Mesendoderm (in vitro differentiated cells): ENCODE results near the gene EIF4G2.

Experiments used
- DNase-seq: peaks from one replicate; pipeline ENCODE4 v3.0.0; 2013
- H2AK5ac ChIP-seq: 2 replicates; pipeline ENCODE4 v1.6.1; 2013; ENCODE audit warnings: low read length, inconsistent platforms
- H2BK120ac ChIP-seq: 2 replicates; pipeline ENCODE4 v1.6.1; 2013; ENCODE audit warnings: low read depth, mild to moderate bottlenecking, low read length, moderate library complexity, mixed read lengths
- H2BK15ac ChIP-seq: replicated peaks from 2 replicates; pipeline ENCODE4 v1.6.1; 2013; ENCODE audit warnings: low read depth, mild to moderate bottlenecking, moderate library complexity
- H2BK5ac ChIP-seq: 2 replicates; pipeline ENCODE4 v1.6.1; 2013; ENCODE audit warnings: low read length, inconsistent platforms
- H3K18ac ChIP-seq: 2 replicates; pipeline ENCODE4 v1.6.1; 2013; ENCODE audit warnings: mild to moderate bottlenecking, low read length, mixed read lengths
- H3K23ac ChIP-seq: one replicate; pipeline ENCODE4 v1.6.1; 2013; ENCODE audit warnings: low read length
- H3K27ac ChIP-seq: 2 replicates; pipeline ENCODE4 v1.5.1; 2013; ENCODE audit warnings: low read depth, mild to moderate bottlenecking, inconsistent platforms, low read length, moderate library complexity
- H3K27me3 ChIP-seq: 2 replicates; pipeline ENCODE4 v1.6.1; 2013; ENCODE audit warnings: low read length, control low read depth, mild to moderate bottlenecking, inconsistent platforms; ENCODE audit not compliant: insufficient read depth, poor library complexity
- H3K36me3 ChIP-seq: 2 replicates; pipeline ENCODE4 v1.6.1; 2013; ENCODE audit warnings: low read length, inconsistent platforms; ENCODE audit not compliant: control insufficient read depth, insufficient read depth
- H3K4ac ChIP-seq: one replicate; pipeline ENCODE4 v1.6.1; 2013; ENCODE audit warnings: low read depth, mild to moderate bottlenecking, low read length, moderate library complexity
- H3K4me1 ChIP-seq: 2 replicates; pipeline ENCODE4 v1.6.1; 2013; ENCODE audit warnings: low read depth, low read length, inconsistent platforms; ENCODE audit not compliant: control insufficient read depth
- H3K4me2 ChIP-seq: 2 replicates; pipeline ENCODE4 v1.6.1; 2013; ENCODE audit warnings: low read length
- H3K4me3 ChIP-seq: 2 replicates; pipeline ENCODE4 v1.5.1; 2013; ENCODE audit warnings: mild to moderate bottlenecking, low read length
- H3K56ac ChIP-seq: one replicate; pipeline ENCODE4 v1.6.1; 2013; ENCODE audit warnings: low read length
- H3K79me1 ChIP-seq: 2 replicates; pipeline ENCODE4 v1.6.1; 2013; ENCODE audit warnings: low read length, inconsistent platforms
- H3K79me2 ChIP-seq: 2 replicates; pipeline ENCODE4 v1.6.1; 2013; ENCODE audit warnings: mild to moderate bottlenecking, low read length; ENCODE audit not compliant: control insufficient read depth, insufficient read depth
- H3K9ac ChIP-seq: 2 replicates; pipeline ENCODE4 v1.6.1; 2013; ENCODE audit warnings: low read length, inconsistent platforms
- H4K5ac ChIP-seq: one replicate; pipeline ENCODE4 v1.6.1; 2013; ENCODE audit warnings: low read length
- H4K8ac ChIP-seq: one replicate; pipeline ENCODE4 v1.6.1; 2013; ENCODE audit warnings: low read depth, mild to moderate bottlenecking, control low read depth, low read length, moderate library complexity
- WGBS: extraction: QIAGEN DNeasy Blood & Tissue Kit; methylation state at CpG from one replicate; pipeline ENCODE4 v1.1.7; 2013; ENCODE audit warnings: low lambda C conversion rate, missing lambda C conversion rate; ENCODE audit not compliant: insufficient coverage; ENCODE audit errors: extremely low coverage; 5-methylcytosine and 5-hydroxymethylcytosine counted together

EIF4G2 gene

DNA sequence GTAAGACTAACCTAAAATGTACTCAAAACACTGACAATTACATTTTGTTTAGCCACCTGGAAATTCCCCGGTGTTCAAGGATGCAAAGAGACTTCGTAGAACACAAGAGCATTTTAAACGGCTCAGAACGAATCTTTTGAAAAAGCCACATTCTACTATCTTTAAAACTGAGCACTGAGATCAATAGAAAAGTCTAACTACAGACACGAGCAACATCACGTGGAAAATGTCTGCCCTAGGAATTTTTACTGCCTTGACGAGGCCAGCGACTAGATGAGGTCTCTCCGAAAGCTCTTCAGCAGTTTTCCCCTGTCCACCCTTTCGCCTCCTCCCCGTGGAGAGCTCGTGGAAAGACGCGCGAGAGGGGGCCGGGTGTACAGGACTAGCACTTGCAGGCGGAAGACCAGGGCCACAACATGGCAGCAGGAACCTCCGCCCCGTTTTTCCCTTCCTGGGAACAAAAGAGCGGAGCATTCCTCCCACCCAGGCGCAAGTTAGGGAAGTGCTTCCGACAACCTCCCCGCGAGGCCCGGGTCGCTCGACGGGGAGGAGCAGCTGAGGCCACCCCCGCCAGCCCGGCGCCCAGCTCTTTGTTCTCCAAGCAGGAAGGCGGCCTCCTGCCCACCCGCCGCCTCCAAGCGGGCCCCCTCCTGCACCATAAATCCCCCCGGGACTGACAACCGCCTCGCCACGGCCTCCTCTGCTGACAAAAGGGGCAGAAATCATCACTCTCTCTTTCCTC is 1.1 kb downstream of the EIF4G2 start:
- H3K4me1 ChIP-seq: no peaks in the 10 kb centered on the region
- peak overlapping the region; percentile 76 for H3K4ac ChIP-seq
- H3K56ac ChIP-seq: peak overlapping the region; percentile 100
- DNase-seq: peak; percentile 58
- no peak overlapping the region for H4K8ac ChIP-seq
- no CpG with 5 or more reads among the region's 39 CpGs for WGBS
- H3K23ac ChIP-seq: peak overlapping the region; percentile 100
- no peak overlapping the region for H4K5ac ChIP-seq
- peaks cover 17% of the 10 kb centered on the region for H3K79me1 ChIP-seq
- H3K27ac ChIP-seq: peak overlapping the region; percentile 85
- peak overlapping the region; percentile 100 for H3K9ac ChIP-seq
- H3K27me3 ChIP-seq: no peaks in the 10 kb centered on the region
- peak overlapping the region; percentile 99 for H2BK5ac ChIP-seq
- peak overlapping the region; percentile 70 for H3K4me2 ChIP-seq
- peak overlapping the region; percentile 0 for H2BK120ac ChIP-seq
- H3K36me3 ChIP-seq: peaks cover 20% of the 10 kb centered on the region
- H2AK5ac ChIP-seq: peak overlapping the region; percentile 85
- peak overlapping the region; percentile 94 for H3K4me3 ChIP-seq
- peaks cover 30% of the 10 kb centered on the region for H3K79me2 ChIP-seq
- no peak overlapping the region for H2BK15ac ChIP-seq
- peak overlapping the region; percentile 64 for H3K18ac ChIP-seq

DNA sequence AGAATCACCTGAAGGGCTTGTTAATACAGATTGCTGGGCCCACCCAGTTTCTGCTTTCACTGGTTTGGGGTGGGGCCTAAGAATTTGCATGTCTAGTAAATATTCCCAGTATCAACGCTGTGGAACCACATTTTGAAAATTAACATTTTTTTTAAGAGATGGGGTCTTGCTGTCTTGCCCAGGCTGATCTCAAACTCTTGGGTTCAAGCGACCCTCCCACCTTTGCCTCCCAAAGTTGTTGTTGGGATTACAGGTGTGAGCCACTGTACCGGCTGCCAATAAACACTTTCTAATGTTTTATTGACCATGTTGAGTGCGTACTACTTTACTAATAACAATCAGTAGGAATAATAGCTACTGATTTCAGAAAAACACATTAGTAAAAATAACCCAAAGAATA is 2.5 kb downstream of the EIF4G2 start:
- Histone ChIP-seq H3K79me2 (peaks cover 30% of the 10 kb centered on the region), H3K79me1 (peaks cover 17% of the 10 kb centered on the region), H3K56ac (no peak overlapping the region), H2BK120ac (no peak overlapping the region), H4K5ac (no peak overlapping the region), H2BK15ac (no peak overlapping the region), H3K4me2 (peak overlapping the region; percentile 7), H3K36me3 (peaks cover 27% of the 10 kb centered on the region), H3K18ac (no peak overlapping the region), H3K9ac (peak overlapping the region; percentile 38), H3K27me3 (no peaks in the 10 kb centered on the region), H3K4me1 (no peaks in the 10 kb centered on the region), H3K27ac (no peak overlapping the region), H3K4ac (no peak overlapping the region), H3K4me3 (no peak overlapping the region), H2AK5ac (no peak overlapping the region), H4K8ac (no peak overlapping the region), H2BK5ac (no peak overlapping the region), H3K23ac (no peak overlapping the region)
- no CpG with 5 or more reads among the region's 4 CpGs for WGBS
- DNase-seq: no peak

DNA sequence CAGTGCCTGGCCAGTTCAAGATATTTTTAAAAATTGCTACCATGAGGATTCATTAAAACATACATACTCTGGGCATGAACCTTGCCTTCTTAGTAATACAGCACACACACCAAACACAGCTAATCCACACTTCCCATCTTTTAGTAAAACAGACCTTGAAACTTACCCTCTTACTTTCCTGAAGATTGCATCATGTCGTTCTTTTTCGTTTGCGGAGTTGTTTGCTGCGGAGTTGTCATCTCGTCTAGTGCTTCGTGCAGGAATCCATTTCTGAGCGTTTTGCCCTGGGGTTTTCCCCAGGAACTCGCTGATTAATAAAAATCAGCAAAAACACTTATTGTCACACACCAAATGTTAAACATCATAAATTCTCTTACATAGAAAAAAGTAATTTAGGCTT is 3.0 kb downstream of the EIF4G2 start:
- peaks cover 30% of the 10 kb centered on the region for H3K79me2 ChIP-seq
- no peaks in the 10 kb centered on the region for H3K4me1 ChIP-seq
- peak overlapping the region; percentile 7 for H3K4me2 ChIP-seq
- no peaks in the 10 kb centered on the region for H3K27me3 ChIP-seq
- H3K23ac ChIP-seq: no peak overlapping the region
- H3K4me3 ChIP-seq: no peak overlapping the region
- no peak overlapping the region for H2AK5ac ChIP-seq
- H3K79me1 ChIP-seq: peaks cover 17% of the 10 kb centered on the region
- H2BK5ac ChIP-seq: no peak overlapping the region
- H3K18ac ChIP-seq: no peak overlapping the region
- no peak for DNase-seq
- H3K9ac ChIP-seq: peak overlapping the region; percentile 38
- WGBS: no CpG with 5 or more reads among the region's 8 CpGs
- no peak overlapping the region for H2BK120ac ChIP-seq
- peaks cover 27% of the 10 kb centered on the region for H3K36me3 ChIP-seq
- H2BK15ac ChIP-seq: no peak overlapping the region
- no peak overlapping the region for H4K5ac ChIP-seq
- no peak overlapping the region for H3K27ac ChIP-seq
- H3K56ac ChIP-seq: no peak overlapping the region
- H4K8ac ChIP-seq: no peak overlapping the region
- no peak overlapping the region for H3K4ac ChIP-seq

DNA sequence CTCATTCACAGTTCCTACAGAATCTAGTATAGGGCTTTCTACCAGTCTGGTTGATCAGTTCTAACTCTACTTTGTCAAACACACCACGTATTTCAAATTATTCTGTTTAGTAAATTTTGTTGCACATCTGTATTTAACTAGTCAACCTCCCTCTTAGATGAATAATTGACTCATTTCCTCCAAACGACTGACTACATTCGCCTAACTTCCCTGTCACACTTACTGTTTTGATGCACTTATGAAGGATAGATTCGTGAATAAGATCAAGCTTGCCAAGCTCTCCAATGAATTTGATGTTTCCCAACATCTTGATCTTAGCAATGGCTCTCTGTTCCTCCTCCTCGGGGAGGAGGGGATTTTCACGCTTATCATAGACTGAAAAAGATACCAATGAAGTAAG is 5.0 kb downstream of the EIF4G2 start:
- H2BK5ac ChIP-seq: no peak overlapping the region
- H3K4me2 ChIP-seq: no peak overlapping the region
- no peak overlapping the region for H3K4me3 ChIP-seq
- no peak overlapping the region for H4K5ac ChIP-seq
- peaks cover 17% of the 10 kb centered on the region for H3K79me1 ChIP-seq
- H2BK15ac ChIP-seq: no peak overlapping the region
- H4K8ac ChIP-seq: no peak overlapping the region
- no peak overlapping the region for H3K23ac ChIP-seq
- no peak overlapping the region for H2AK5ac ChIP-seq
- no CpG with 5 or more reads among the region's 6 CpGs for WGBS
- H3K27ac ChIP-seq: no peak overlapping the region
- H3K56ac ChIP-seq: no peak overlapping the region
- no peak overlapping the region for H2BK120ac ChIP-seq
- peaks cover 30% of the 10 kb centered on the region for H3K79me2 ChIP-seq
- no peaks in the 10 kb centered on the region for H3K27me3 ChIP-seq
- no peak overlapping the region for H3K9ac ChIP-seq
- H3K18ac ChIP-seq: no peak overlapping the region
- H3K36me3 ChIP-seq: peaks cover 37% of the 10 kb centered on the region
- H3K4ac ChIP-seq: no peak overlapping the region
- no peaks in the 10 kb centered on the region for H3K4me1 ChIP-seq
- DNase-seq: no peak

DNA sequence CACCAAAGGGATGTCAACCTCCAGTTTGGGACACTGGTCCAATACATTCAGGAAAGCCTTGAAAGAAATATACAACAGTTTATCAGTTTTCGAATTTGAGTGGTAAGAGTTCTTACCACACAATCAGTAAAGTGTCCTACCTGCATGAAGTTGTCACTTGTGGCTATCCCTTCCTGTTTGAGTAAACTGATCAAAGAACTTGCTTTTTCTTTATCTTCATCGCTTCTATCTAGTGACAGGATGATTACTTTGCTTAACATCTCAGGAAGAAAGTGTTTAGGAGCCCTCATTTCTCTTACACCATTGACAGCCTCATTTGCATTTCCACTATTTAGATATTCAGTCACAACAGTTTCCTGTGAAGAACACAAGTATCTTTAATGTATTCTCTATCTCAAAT is 8.4 kb downstream of the EIF4G2 start:
- Histone ChIP-seq H4K5ac (no peak overlapping the region), H3K36me3 (peaks cover 37% of the 10 kb centered on the region), H2BK15ac (no peak overlapping the region), H3K23ac (no peak overlapping the region), H3K4me1 (no peaks in the 10 kb centered on the region), H3K79me2 (peaks cover 2% of the 10 kb centered on the region), H3K9ac (no peak overlapping the region), H3K18ac (no peak overlapping the region), H3K4ac (no peak overlapping the region), H3K4me2 (no peak overlapping the region), H3K4me3 (no peak overlapping the region), H3K56ac (no peak overlapping the region), H2BK5ac (no peak overlapping the region), H3K79me1 (peaks cover 9% of the 10 kb centered on the region), H2BK120ac (no peak overlapping the region), H3K27me3 (no peaks in the 10 kb centered on the region), H4K8ac (no peak overlapping the region), H2AK5ac (no peak overlapping the region), H3K27ac (no peak overlapping the region)
- DNase-seq: no peak
- no CpG with 5 or more reads among the region's 2 CpGs for WGBS
